Activated T-helper 2 cell treated with anti-CD3 and anti-CD28 coated beads, Interferon-gamma antibody, Interleukin-2, Interleukin-4, amounts not matched to agents 10 μg/mL and 5 μg/mL and 100 μg/mL, durations not matched to agents 14 hours and 24 hours and 36 hours (primary cell): ENCODE results near the gene DPM2. TPM values are rescaled to one million over a fixed set of nuclear protein-coding genes. Genes with fewer than 3 reads are reported as not detected.
A peak's percentile ranks its signal among the peaks of the same experiment; 100 is the strongest.

Experiments
- DNase-seq: peaks from one replicate; pipeline ENCODE4 v3.0.0; 2021; ENCODE audit warnings: low spot score
- H3K27ac Mint-ChIP-seq: one replicate; pipeline ENCODE4 v1.8.0; 2021; ENCODE audit warnings: mixed read lengths
- H3K27me3 Mint-ChIP-seq: one replicate; pipeline ENCODE4 v1.8.0; 2021; ENCODE audit warnings: low read depth, mixed read lengths
- H3K36me3 Mint-ChIP-seq: one replicate; pipeline ENCODE4 v1.8.0; 2021; ENCODE audit warnings: low read depth, mixed read lengths
- H3K4me1 Mint-ChIP-seq: one replicate; pipeline ENCODE4 v1.8.0; 2021; ENCODE audit warnings: low read depth, mixed read lengths
- H3K4me3 Mint-ChIP-seq: one replicate; pipeline ENCODE4 v1.8.0; 2021; ENCODE audit warnings: low read depth, mild to moderate bottlenecking, moderate library complexity, mixed read lengths
- H3K9me3 Mint-ChIP-seq: one replicate; pipeline ENCODE4 v1.8.0; 2021; ENCODE audit warnings: mixed read lengths
- intact Hi-C: fragments of 100-400 bp; cut with micrococcal nuclease; formaldehyde crosslinking; loops from one replicate; pipeline ENCODE4 v1.15.1; 2023
- total RNA-seq: library from RNA; stranded (reverse); gene quantifications from 2 replicates; pipeline ENCODE4 v1.2.3, GENCODE V29; 2022

DPM2 gene
- total RNA-seq, 1 donor from 2014 or later, result 57.4 TPM

DNA sequence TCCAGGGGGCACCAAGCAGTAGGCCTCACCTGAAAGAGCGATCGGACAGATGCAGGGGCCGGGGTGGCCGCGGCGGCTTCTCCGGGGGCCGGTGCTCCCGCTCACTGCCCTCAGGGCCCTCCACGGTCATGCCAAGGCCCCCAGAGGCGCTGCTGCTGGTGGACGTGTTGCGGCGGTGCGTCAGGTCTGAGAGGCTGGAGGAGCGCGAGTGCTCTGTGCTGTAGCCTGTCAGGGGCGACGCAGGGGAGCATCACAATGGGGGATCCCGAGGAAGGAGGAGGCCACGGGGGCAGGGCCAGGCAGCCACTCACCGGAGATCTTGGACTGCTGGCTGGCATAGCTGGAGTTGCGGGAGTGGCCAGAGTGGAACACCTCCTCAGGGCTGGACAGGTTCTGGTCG lies 7.7 kb upstream of the DPM2 start:
- DNase-seq, result no peak
- Mint-ChIP-seq H3K36me3 (peaks cover 74% of the 10 kb centered on the region), H3K4me1 (peaks cover 17% of the 10 kb centered on the region), H3K4me3 (no peak overlapping the region), H3K27ac (no peak overlapping the region), H3K27me3 (no peaks in the 10 kb centered on the region), H3K9me3 (no peaks in the 10 kb centered on the region)
- intact Hi-C loops, result no loop called here

DNA sequence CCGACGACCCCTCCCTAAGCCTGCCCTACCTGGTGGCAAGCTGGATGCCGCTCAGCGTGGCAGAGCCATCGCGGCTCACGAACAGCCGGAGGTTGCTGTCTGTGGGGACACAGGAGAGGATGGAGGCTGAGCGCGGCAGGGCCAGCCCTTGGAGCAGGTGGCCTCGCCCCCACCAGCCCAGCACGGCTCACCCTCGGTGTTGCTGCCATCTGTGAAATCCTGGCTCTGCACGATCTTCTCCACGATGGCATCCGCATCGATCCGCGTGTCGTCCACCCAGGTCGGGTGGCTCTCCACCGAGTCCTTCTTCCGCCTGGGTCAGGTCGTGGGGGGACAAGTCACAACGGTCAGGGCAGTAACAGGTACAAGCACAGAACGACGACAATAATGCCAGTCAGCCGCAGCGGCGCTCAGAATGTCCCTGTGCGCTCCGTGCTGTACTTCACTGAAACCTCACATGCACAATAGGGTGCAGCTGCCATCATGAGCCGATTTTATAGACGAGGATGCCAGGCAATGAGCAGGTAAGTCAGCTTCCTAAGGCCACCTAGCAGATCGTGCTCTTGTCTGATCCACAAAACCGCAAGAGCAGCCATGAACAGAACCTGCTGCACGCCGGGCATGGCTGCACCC lies 7.0 kb upstream of the DPM2 start:
- intact Hi-C loops, result no loop called here
- no peak overlapping the region for H3K4me3 Mint-ChIP-seq
- H3K27ac Mint-ChIP-seq, result no peak overlapping the region
- peaks cover 70% of the 10 kb centered on the region for H3K36me3 Mint-ChIP-seq
- H3K27me3 Mint-ChIP-seq, result no peaks in the 10 kb centered on the region
- DNase-seq, result no peak
- no peaks in the 10 kb centered on the region for H3K9me3 Mint-ChIP-seq
- H3K4me1 Mint-ChIP-seq, result peaks cover 15% of the 10 kb centered on the region

DNA sequence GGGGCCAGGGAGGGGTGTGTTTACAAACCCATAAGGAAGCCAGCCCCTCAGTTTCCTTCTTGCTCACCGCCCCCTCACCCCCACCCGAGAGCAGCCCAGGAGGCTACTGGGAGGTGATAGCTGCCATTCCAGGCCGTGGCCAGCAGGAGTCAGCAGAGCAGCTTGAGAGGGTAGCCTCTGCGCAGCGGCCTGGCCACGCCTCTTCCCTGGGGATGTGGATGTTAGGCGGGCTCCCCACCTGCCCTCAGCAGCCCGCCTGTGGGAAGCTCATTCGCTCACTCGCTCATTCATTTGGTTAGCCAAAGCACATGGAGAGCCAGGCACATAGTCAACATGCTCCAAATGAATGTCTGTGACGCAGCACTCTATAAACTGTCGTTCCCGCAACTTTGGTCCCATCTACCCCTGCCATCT lies 6.1 kb upstream of the DPM2 start:
- DNase-seq, result peak; percentile 65
- peaks cover 15% of the 10 kb centered on the region for H3K4me1 Mint-ChIP-seq
- H3K4me3 Mint-ChIP-seq, result no peak overlapping the region
- peak overlapping the region; percentile 51 for H3K27ac Mint-ChIP-seq
- intact Hi-C loops, result loop anchor here (1.0 to 2.0 kb wide), 3 partner anchors 27 to 173 kb away; no protein-coding TSS in a partner anchor
- peaks cover 69% of the 10 kb centered on the region for H3K36me3 Mint-ChIP-seq
- H3K9me3 Mint-ChIP-seq, result no peaks in the 10 kb centered on the region
- no peaks in the 10 kb centered on the region for H3K27me3 Mint-ChIP-seq

DNA sequence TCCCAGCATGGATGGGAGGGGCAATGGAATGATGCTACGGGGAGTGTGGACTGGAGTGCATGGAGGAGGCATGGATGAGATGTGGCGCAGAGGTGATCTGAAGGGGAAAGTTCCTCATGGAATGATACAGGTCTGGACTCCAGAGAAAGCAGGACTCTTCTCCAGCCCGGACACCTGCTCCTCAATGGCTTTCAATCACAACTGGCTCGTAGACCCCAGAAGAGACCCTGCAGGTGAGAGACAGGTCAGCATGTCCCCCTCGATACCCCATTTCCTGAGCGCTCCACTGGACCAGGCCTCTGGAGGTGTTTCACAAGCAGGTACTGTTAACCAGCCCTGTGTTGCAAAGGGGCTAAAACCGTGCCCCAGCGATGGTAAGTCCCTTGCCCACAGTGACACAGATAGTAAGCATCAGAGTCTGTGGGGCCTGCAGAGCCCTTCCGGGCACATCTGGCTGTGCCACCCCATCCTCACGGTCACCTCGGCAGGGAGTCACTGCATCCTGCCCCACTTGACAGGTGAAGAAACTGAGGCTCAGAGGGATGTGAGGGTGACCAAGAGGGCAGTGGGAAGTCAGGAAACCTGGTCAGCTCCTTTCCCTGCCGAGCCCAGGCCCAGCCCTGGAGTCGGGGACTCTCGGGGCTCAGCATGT lies 5.5 kb upstream of the DPM2 start:
- H3K27me3 Mint-ChIP-seq, result no peaks in the 10 kb centered on the region

DNA sequence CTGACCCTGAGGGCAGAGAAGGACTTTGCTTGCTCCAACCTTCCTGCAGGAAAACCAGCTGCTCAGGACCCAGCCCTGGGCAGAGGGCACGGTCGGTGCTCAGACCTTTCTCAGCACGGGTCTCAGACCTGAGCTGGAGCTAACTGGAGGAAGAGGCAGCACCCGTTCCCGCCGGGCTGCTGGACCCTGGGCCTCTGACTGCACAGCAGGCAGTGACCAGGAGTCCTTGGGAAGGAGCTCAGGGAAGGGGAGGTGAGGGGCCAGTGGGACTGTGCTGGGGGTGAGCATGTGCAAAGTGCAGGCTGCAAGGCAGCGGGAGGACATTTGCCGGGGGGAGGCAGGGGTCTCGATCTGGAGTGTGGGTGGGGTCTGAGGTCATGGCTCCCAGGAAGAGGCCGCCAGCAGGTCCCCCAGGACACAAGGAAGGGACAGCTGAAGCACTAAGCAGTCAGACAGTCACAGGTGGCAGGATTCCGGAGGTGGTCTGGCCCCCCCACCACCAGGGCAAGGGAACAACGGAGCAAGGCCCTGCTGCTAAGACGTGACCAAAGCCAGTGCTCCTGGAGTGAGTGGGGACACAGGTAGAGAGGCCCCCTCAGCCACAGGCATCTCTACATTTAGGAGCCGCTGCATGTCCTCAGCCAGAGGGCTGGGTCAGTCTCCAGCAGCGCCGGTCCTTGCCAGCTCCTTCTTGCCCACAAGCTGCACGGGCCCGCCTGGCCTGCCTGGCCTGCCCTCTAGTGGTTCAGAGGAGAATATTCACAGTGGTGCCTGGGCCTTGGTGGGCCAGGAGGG lies 4.8 kb upstream of the DPM2 start:
- no peaks in the 10 kb centered on the region for H3K27me3 Mint-ChIP-seq
- peaks cover 16% of the 10 kb centered on the region for H3K4me1 Mint-ChIP-seq
- no peak for DNase-seq
- intact Hi-C loops, result loop anchor here (1.0 to 2.0 kb wide), 3 partner anchors 28 to 174 kb away; no protein-coding TSS in a partner anchor
- H3K4me3 Mint-ChIP-seq, result no peak overlapping the region
- no peaks in the 10 kb centered on the region for H3K9me3 Mint-ChIP-seq
- peak overlapping the region; percentile 56 for H3K27ac Mint-ChIP-seq
- H3K36me3 Mint-ChIP-seq, result peaks cover 60% of the 10 kb centered on the region

More for the DNA sequence above, 5.5 kb upstream of the DPM2 start:
- Mint-ChIP-seq H3K27ac (peak overlapping the region; percentile 56), H3K4me3 (no peak overlapping the region), H3K36me3 (peaks cover 64% of the 10 kb centered on the region), H3K9me3 (no peaks in the 10 kb centered on the region), H3K4me1 (peaks cover 12% of the 10 kb centered on the region)
- intact Hi-C loops, result loop anchor here (1.0 to 2.0 kb wide), 3 partner anchors 28 to 174 kb away; no protein-coding TSS in a partner anchor
- DNase-seq, result no peak

DNA sequence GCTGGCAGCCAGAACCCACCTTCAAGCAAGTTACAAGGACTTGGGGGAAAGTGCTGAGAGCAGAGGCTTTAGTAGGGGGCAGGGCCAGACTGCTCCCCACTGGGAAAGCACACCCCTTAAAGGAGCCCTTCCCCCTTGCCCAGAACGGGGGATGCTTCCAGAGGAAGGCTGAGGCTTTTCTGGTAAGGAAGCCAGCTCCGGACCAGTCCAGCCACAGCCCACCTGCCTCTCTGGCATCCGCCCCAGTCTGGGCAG lies 4.2 kb upstream of the DPM2 start:
- H3K9me3 Mint-ChIP-seq, result no peaks in the 10 kb centered on the region
- H3K36me3 Mint-ChIP-seq, result peaks cover 61% of the 10 kb centered on the region
- intact Hi-C loops, result loop anchor here (2.0 kb wide), 2 partner anchors 29 to 175 kb away; no protein-coding TSS in a partner anchor

DNA sequence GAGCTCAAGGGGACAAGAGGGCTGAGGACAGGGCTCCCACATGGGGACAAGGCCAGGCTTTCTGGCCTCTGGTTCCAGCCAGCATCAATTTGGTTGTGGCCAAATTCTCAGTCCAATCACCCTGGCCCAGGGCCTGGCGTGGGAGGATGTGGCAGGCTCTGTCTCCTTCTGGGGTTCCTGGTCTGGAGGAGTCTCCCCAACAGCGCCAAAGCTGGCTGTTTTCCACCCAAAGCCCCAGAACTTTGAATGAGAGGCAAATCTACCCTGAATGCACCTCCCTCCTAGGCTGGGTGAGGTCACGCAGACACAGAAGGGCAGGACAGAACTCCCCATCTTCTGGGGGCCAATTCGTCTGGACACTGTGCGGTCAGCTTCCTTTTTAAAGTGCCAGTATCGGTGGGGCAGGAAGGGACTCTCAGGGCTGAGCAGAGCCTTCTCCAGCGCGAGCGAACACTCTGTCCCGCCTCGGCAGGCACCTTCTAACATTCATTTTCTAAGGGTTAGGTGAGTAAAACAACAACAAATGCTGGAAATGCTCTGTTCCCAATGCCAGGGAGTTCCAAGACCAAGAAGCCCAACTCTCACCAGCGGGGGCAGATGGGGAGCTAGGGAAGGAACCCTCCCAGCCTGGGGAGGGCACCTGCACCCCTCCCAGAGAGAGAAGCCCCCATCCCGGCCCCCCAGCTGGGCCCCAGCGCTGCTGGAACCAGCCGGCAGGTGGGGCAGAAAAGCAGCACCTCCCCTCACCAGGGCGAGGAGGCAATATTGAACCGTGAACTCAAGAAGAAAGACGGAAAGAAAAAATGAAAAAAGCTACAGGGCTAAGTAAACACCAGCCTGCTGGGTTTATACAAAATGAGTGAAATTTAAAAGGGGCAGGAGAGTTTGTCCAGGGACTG lies 3.7 kb upstream of the DPM2 start:
- peaks cover 58% of the 10 kb centered on the region for H3K36me3 Mint-ChIP-seq
- no peaks in the 10 kb centered on the region for H3K9me3 Mint-ChIP-seq
- intact Hi-C loops, result no loop called here
- peaks cover 24% of the 10 kb centered on the region for H3K4me1 Mint-ChIP-seq
- no peak for DNase-seq
- H3K27ac Mint-ChIP-seq, result no peak overlapping the region
- H3K4me3 Mint-ChIP-seq, result no peak overlapping the region
- H3K27me3 Mint-ChIP-seq, result no peaks in the 10 kb centered on the region

More for the DNA sequence above, 4.2 kb upstream of the DPM2 start:
- no peak overlapping the region for H3K27ac Mint-ChIP-seq
- DNase-seq, result no peak
- no peak overlapping the region for H3K4me3 Mint-ChIP-seq
- peaks cover 18% of the 10 kb centered on the region for H3K4me1 Mint-ChIP-seq
- no peaks in the 10 kb centered on the region for H3K27me3 Mint-ChIP-seq

DNA sequence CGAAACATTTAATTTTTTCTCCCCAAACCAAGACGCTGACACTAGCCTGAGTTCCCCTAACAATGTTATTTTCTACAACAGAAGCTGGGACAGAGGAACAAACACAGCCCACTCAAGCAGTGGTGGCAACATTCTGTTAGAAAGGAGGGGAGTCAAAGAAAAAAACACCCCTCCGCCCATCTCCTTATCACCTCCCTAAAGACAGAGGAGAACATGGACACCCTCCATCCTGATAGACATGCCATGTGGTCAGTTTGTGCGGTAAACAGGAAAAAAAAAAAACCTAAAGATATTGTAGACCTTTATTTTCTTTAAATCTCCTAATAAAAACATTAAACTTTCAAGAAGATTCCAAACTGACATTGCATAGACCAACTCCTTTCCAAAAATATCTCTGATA lies 2.9 kb upstream of the DPM2 start:
- no peak for DNase-seq
- Mint-ChIP-seq H3K27me3 (no peaks in the 10 kb centered on the region), H3K27ac (no peak overlapping the region), H3K4me3 (no peak overlapping the region), H3K9me3 (no peaks in the 10 kb centered on the region), H3K4me1 (peaks cover 31% of the 10 kb centered on the region), H3K36me3 (peaks cover 61% of the 10 kb centered on the region)
- intact Hi-C loops, result no loop called here

DNA sequence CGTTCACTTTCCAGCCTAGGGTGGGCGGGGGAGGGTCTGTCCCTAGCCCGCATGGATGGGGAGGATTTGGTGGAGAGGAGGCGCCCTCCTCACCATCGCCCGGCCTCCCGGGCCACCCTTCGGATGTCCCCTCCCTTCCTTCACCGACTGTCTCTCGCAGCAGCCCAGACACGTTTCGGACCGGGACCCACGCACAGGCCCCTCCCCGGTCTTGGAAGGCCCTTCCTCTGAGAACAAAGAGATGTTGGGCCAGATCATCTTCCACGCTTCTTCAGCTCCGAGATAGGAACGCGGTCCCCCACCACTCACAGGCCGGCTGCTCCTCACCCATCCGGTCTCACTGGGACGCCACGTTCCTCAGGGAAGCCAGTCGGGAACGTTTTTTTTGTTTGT lies 640 bp upstream of the DPM2 start:
- intact Hi-C loops, result no loop called here
- H3K27ac Mint-ChIP-seq, result peak overlapping the region; percentile 55
- no peak for DNase-seq
- no peaks in the 10 kb centered on the region for H3K27me3 Mint-ChIP-seq
- H3K4me3 Mint-ChIP-seq, result peak overlapping the region; percentile 47
- peaks cover 53% of the 10 kb centered on the region for H3K36me3 Mint-ChIP-seq
- H3K9me3 Mint-ChIP-seq, result no peaks in the 10 kb centered on the region
- H3K4me1 Mint-ChIP-seq, result peaks cover 34% of the 10 kb centered on the region

DNA sequence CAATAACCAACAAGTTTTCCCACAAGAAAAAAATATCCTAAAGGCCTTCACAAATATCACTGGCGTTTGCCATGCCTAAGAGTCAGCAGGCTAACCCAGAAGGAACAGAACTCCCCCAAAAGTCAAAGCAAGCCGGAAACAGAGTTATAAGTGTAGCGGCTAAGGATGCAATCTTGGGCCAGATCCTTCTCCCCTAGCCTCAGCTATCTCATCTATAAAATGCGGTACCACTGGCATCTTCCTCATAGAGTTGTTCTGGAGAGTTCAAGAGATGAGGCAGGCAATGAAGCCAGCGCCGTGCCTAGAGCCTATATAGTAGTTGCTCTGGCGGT lies 632 bp downstream of the DPM2 start:
- peaks cover 31% of the 10 kb centered on the region for H3K4me1 Mint-ChIP-seq
- intact Hi-C loops, result no loop called here
- peaks cover 47% of the 10 kb centered on the region for H3K36me3 Mint-ChIP-seq

DNA sequence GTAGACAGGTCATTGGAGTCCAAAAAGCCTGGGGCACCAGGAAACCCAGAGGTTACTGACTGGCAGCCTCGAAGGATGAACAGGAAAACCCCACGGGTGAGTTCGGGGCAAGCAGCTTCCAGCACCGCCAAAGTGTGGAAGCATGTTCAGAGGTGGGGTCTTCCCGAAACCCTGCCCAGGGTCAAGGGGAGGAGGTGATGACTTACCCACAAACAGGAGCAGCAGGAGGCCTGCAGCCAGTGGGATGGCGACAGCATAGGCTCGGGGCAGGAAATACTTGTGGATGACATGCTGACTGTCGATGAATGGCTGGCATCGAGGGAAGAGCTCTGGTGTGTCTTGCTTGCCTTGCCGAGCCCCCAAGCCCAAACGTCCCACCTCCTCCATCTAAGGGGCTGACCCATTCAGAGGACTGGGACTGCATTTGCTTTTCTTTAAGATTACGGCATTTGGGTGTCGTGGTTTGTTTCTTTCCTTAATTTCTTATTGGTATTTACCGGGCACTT lies 1.3 kb downstream of the DPM2 start:
- Mint-ChIP-seq H3K4me1 (peaks cover 34% of the 10 kb centered on the region), H3K36me3 (peaks cover 43% of the 10 kb centered on the region), H3K27me3 (no peaks in the 10 kb centered on the region), H3K27ac (peak overlapping the region; percentile 86), H3K4me3 (peak overlapping the region; percentile 94), H3K9me3 (no peaks in the 10 kb centered on the region)
- intact Hi-C loops, result no loop called here
- DNase-seq, result no peak

More for the DNA sequence above, 632 bp downstream of the DPM2 start:
- H3K27ac Mint-ChIP-seq, result peak overlapping the region; percentile 91
- no peaks in the 10 kb centered on the region for H3K27me3 Mint-ChIP-seq
- H3K4me3 Mint-ChIP-seq, result peak overlapping the region; percentile 94
- DNase-seq, result no peak
- H3K9me3 Mint-ChIP-seq, result no peaks in the 10 kb centered on the region

DNA sequence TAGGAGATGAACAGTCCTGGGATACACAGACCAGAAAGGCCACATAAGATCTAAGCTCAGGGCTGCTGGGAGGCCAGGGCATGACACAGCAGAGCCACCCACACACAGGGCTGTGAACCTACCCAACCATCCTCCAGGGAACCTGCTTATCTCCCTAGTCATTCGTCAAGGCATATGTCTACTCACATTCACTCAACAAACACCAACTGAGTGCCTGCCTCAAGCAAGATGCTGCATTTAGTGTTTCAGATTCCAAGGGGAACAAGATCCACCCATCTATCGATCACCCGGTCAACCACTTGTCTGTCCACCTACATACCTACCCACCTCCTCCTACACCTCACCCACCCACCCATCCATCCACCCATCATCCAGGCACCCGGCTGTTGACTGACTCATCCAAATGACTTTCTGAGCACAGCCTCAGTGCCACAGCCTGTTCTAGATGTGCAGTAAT lies 1.9 kb downstream of the DPM2 start:
- Mint-ChIP-seq H3K36me3 (peaks cover 39% of the 10 kb centered on the region), H3K4me1 (peaks cover 40% of the 10 kb centered on the region), H3K27me3 (no peaks in the 10 kb centered on the region), H3K4me3 (peak overlapping the region; percentile 94), H3K9me3 (no peaks in the 10 kb centered on the region), H3K27ac (peak overlapping the region; percentile 86)
- intact Hi-C loops, result no loop called here
- no peak for DNase-seq
